ENCODE results near the gene PIP5K1B.

DNA sequence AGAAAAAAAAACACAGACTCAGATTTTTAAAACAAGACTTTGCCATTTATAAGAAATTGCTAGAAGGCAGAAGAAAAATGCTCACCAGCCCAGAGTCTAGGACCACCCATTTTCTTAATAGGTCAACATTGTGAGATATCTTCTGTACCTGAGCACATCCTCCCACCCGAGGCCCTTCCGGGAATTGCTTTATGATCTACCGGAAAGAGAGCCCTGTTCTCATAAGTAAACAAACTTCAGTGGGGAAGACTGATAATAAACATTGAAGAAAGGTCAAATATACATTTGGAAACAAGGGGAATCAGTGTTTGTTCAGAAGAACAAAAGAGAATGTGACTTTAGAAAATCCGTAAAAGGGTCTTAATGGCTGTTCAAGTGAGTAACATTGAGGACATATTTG is 264.5 kb downstream of the PIP5K1B start:
- TF ChIP-seq, protein P1, sequence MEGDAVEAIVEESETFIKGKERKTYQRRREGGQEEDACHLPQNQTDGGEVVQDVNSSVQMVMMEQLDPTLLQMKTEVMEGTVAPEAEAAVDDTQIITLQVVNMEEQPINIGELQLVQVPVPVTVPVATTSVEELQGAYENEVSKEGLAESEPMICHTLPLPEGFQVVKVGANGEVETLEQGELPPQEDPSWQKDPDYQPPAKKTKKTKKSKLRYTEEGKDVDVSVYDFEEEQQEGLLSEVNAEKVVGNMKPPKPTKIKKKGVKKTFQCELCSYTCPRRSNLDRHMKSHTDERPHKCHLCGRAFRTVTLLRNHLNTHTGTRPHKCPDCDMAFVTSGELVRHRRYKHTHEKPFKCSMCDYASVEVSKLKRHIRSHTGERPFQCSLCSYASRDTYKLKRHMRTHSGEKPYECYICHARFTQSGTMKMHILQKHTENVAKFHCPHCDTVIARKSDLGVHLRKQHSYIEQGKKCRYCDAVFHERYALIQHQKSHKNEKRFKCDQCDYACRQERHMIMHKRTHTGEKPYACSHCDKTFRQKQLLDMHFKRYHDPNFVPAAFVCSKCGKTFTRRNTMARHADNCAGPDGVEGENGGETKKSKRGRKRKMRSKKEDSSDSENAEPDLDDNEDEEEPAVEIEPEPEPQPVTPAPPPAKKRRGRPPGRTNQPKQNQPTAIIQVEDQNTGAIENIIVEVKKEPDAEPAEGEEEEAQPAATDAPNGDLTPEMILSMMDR (conservative IDR thresholded peaks at IDR 0.05; ENCODE audit: low read length) = no peak
- TF ChIP-seq EZH2phosphoT487 (IDR thresholded peaks at IDR 0.05; ENCODE audit: borderline replicate concordance) = no peak

Data from Loucy (cell line).